ENCODE measurements around the gene RILP.

Gene RILP

GRCh38 chr17:1597861-1598342 lies 51.8 kb downstream of the RILP start:
- no peak for DNase-seq (ENCODE audit: low read depth)

All from T-helper 22 cell (primary cell).